Posterior cingulate gyrus (tissue), 11 donors: Measurements from ENCODE around the gene PAOX.

Experiments used
- DNase-seq, 10 donors: peaks; one replicate each; pipeline versions ENCODE4 v3.0.0 to v3.0.0-alpha.2; 2020 to 2021; ENCODE audit warnings: mixed read lengths in 3 of 10
- intact Hi-C: fragments of 100-400 bp; cut with DNase I; formaldehyde crosslinking; loops from one replicate; pipeline ENCODE4 v1.15.1; 2023

Gene PAOX

DNA sequence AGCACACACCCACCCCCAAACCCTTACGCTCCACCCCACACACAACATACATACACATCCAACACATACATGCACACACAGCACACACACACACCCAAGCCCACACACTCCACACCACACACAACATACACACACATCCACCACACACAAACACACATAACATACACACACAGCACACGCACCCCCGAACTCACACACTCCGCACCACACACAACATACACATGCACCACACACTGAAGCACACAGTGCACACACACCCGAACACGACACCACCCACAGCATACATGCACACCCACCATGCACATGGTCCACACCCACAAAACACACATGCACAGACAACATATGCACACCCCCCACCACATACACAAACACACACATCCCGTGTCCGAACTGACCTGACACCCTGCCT lies 29.9 kb upstream of the PAOX start:
- intact Hi-C loops = no loop called here
- DNase-seq = no peak

DNA sequence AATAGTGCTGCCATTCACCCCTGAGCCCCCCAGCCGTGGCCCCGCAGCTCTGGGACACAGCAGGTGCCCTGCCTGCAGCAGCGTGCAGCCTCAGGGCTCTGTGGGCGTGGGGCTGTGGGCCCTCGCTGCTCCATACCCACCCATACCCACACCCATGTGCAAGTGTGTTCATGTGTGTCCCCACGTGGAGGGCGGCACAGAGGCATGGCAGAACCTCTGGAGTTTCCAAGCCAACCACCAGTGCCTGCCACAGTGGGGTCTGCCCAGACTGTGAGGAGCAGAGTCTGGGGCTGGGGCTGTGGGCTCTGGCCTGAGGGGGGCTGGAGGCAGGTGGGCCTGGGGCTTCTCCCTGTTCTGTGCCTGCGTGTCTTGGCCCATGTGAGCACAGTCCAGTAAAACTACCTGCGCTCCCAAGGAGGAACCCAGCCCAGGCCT lies 29.5 kb upstream of the PAOX start:
- DNase-seq = peak in 1 of 10 donors; percentile 59
- intact Hi-C loops = no loop called here

DNA sequence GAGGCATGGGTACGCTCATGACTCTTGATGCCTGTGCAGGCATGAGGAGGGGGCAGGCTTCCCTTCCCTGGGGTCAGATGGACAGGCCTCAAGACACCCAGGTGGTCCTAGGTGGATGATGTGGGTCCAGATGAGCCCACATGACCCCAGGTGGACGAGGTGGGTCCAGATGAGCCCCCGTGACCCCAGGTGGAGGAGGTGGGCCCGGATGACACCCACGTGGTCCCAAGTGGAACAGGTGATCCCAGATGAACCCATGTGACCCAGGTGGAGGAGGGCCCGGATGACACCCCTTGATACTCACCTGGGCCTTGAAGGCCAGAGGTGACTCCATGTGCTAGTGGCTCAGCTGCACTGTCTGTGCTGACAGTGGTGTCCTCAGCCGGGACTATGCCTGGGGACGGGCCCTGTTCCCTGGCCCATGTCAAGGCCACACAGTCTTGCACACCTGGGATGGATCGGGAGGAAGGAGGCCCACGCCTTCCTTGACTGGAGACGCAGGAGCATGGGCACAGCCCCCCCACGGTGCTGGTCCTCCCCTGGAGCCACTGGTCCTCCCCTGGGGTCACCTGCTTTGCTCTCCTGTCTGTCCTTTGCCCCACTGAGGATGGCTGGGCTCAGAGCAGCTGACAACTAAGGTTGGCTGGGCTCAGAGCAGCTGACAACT lies 28.6 kb upstream of the PAOX start:
- DNase-seq = no peak
- intact Hi-C loops = no loop called here

DNA sequence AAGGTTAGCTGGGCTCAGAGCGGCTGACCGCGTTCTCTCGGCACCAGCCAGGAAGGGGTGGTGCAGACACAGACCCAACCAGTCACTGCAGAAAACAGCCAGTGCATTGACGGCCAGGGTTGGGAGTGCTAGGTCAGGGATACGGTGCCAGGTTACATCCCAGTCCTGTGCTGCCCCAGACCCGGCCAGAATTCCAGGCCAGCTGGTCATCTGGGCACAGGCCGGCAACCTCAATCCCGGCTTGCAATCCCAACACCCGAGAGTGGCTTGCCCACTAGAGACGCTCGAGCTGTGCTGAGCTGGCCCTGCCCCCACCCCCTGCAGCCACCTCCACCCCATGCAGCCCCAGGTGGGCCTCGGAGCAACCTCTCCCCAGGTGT lies 28.1 kb upstream of the PAOX start:
- no peak for DNase-seq
- intact Hi-C loops = no loop called here

DNA sequence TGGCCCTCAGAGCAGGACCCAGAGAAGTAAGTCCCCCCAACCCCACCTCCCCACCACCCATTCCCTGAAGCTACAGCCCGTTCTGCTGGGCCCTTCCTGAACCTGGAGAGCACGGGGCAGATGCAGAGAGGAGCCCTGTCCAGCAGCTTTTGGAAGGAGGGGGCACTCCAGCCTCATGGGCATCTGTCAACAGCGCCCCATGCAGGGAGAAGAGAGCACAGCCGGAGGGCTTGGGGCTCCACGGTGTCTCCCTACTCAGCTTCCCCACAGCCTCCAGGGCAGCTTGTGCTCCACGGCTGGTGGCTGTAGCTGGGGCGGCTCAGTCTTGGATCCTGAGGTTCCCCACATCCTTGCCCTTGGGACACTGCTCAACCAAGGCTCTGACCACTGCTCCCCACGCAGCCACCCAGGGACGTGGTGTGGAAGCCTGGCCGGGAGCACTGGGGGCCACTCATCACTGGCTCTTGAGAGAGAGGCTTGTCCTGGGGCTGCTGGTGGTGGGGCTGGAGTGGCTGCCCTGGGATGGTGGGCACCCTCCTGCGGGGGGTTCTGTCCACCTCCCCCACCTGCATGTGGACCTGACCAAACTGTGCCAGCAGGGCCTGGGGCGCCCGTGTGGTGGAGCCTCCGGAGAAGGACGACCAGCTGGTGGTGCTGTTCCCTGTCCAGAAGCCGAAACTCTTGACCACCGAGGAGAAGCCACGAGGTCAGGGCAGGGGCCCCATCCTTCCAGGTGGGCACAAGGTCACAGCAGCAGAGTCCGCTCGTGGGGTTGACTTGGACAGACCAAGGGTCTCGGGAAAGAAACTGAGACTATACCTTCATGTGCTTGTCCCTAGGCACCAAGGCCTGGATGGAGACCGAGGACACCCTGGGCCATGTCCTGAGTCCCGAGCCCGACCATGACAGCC lies 27.4 kb upstream of the PAOX start:
- DNase-seq = no peak
- intact Hi-C loops = no loop called here

DNA sequence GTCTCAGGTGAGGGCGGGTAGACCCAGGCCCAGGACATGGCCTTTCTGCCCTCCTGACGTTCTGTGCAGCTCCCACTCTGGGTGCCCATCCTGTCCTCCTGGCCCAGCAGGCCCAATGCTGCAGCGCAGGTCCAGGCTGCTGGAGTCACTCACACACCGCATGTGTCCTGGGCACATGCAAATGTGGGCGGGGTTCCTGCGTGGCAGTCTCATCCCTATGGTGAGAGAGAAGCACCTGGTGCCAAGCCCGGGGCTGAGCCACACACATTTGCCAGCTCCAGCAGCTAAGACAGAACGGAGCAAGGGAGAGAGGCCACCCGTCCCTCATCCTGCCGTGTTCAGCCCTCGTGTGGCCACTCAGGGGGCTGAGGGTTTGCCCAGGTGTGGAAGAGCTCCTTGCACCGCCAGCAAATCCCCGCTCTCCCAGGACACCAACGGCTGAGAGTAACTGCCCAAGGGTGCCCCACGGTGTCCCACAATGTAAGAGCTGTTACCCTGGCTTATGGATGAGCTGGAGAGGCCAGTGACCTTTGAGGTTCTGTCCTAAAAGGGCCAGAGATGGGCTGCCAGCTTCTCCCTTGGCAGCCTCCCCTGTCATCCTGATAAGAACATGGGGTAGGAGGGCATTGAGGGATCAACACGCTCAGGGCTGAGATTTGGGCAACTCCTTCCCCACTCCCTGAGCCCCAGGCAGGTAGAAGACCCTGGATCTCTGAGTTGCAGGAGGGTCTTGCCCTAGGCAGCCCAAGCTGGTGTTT lies 25.7 kb upstream of the PAOX start:
- intact Hi-C loops = no loop called here
- no peak for DNase-seq

DNA sequence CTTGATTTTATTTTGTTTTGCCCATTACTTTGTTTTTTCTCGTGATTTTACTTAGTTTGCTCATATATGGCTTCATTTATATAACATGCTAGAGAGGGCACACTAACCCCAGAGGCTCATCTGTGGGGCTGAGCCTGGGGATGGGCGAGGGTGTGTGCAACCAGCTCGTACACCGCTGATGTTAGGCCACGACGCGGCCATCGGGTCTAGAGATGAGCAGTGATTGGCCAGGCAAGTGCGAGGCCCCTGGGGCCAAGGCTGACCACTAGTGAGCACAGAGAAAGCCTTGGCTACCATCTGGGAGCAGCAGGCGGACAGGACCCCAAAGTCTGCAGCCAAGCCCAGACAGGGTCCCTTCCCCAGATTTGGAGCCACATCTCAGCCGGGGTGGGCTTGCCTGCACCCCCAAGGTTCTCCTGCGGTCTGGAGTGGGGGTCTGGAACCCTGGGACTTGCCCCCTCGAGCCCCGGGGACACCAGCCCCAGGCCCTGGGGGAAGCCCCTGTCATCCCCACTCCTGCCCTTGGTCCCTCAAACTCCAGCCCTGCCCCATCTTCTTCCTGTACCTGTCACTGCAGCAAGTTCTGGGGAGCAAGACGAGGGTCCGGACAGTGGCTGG lies 25.0 kb upstream of the PAOX start:
- intact Hi-C loops = no loop called here
- DNase-seq = peak in 1 of 10 donors; percentile 55

DNA sequence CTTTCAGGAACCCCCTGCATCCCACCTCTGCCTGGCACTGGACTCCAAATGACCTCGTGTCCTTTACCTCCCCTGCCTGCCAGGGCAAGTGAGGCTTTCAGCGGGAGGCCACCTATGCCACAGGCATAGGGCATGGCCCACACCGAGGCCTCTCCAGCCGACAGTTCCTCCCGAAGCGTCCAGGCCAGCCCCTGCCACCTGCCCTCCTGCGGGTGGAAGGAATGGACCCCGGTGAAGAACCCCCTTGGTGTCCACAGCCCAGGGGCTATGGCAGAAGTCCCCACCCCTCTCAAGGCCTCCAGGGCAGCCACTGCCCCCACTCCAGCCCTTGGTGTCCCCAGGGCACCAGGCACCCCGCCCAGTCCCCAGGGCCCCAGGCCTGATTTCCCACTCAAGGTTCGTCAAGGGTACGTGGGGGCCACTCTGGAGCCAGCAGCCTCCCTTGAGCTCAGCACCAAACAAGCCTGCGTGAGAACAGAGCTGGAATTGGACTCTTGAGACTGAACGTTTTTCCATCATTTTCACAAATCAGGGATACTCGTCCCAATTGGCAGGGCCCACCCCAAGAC lies 24.3 kb upstream of the PAOX start:
- intact Hi-C loops = no loop called here

DNA sequence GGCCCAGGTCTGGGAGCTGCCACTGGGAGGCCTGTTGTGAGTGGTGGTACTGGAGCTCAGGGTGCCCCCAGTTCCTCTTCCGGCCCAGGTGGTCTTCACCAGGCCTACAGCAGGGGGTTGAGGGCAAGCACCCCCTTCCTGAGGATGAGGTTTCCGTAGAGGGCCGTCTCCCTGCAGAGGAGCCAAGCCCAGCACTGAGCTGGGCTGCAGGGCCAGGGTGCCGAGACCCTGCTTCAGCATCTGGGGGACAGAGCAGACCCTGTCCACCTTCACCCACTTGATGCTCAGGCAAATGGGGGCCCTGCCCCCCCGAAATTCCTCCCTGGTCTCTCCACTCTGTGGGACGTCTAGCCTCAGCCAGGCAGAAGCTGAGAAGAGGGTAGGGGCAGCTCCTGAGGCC lies 23.8 kb upstream of the PAOX start:
- DNase-seq = no peak
- intact Hi-C loops = no loop called here

More for the DNA sequence above, 24.3 kb upstream of the PAOX start:
- DNase-seq = peak in 1 of 10 donors; percentile 61

DNA sequence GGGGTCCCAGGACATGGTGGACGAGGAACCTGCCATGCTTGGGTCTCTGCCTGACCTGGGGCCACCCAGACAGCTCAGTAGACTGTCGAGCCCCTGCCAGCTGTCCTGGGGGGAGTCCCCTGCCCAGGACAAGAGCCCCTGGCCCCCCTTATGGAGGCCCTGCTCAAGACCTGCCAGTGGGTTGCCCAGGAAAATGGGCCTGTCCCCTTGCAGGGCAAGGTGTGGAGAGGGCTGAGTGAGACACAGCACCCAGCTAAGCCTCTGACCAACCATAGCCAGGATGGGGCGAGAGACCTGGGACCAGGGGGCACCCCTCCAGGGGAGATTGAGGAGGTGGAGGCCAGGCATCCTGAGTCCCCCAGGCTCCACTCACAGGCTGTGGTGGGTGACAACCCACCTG lies 23.1 kb upstream of the PAOX start:
- no peak for DNase-seq
- intact Hi-C loops = no loop called here

DNA sequence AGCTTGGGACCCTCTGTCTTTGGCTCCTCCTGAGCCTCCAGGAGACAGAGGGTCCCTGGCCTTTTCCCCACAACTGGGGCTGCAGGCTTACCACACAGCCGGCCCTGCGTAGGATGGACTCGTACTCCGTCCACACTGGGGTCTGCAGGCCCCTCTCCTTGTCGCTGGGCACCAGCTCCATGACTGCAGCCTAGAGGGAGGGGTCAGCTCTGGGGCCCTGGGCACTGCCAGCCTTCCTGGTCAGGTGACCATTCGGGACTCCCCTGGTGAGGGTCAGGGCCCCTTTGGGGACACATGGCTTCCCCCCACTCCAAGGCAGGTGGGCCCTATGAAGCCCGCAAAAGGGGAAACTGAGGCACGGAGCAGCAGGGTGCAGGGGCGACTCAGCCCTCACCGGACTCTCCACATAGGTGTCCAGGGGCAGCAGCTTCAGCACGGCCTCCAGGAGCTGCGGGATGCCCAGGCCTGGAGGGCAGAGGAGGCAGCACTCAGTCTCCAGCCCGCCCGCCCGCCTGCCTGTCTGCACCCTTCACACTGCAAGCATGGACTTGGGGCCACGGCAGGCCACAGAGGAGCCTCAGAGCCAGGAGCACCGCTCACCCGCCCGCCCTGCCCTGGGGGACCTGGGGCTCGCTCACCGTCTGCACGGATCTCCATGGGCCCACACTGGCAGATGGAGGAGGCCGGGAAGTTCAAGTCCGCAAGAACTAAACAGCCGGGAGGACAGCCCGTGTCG lies 22.3 kb upstream of the PAOX start:
- no peak for DNase-seq

DNA sequence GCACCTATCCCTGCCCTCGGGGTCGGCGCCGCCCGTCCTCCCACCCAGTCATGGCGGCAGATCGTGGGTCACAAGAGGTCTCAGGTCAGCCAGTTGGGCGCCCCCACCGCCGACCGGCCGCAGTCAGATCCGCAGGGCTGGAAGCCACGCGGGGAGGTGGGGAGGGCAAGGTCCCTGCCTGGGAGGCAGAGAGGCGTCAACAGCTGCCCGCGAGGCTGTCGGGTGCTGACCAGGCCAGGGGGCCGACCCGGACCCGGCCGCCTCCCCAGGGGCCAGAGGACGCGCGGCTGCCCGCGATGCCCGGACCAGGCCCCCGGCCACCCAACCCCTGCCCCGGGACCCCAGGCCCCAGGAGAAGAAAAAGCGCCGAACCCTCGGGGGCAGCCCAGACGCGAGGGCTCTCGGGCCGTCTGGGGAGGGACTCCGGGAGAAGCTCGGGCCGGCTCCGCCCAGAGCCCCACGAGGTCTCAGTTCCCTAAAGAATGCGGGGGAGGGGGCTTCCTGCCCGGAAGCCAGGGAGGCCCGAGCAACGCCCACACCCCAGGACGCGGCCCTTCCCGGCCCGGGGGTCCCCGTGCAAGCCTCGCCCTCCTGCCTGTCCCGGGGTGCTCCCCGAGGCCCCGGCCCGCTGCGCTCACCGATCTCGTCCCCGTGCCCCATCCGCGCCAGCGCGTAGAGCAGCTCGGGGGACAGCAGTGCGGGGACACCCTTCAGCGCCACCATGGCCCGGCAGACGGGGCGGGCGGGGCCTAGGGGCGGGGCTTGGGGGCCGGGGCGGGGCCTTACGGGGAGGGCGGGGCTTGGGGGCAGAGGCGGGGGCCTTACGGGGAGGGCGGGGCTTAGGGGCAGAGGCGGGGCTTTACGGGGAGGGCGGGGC lies 21.5 kb upstream of the PAOX start, which contains the start of gene FUOM:
Gene FUOM (minus strand): TSS at position 735 of the 877 bp plus-strand sequence. CDS start 12 bp downstream, at position 723.
- DNase-seq = peak in 2 of 10 donors; percentile 28 to 91
- intact Hi-C loops = no loop called here

More for the DNA sequence above, 22.3 kb upstream of the PAOX start:
- intact Hi-C loops = no loop called here

DNA sequence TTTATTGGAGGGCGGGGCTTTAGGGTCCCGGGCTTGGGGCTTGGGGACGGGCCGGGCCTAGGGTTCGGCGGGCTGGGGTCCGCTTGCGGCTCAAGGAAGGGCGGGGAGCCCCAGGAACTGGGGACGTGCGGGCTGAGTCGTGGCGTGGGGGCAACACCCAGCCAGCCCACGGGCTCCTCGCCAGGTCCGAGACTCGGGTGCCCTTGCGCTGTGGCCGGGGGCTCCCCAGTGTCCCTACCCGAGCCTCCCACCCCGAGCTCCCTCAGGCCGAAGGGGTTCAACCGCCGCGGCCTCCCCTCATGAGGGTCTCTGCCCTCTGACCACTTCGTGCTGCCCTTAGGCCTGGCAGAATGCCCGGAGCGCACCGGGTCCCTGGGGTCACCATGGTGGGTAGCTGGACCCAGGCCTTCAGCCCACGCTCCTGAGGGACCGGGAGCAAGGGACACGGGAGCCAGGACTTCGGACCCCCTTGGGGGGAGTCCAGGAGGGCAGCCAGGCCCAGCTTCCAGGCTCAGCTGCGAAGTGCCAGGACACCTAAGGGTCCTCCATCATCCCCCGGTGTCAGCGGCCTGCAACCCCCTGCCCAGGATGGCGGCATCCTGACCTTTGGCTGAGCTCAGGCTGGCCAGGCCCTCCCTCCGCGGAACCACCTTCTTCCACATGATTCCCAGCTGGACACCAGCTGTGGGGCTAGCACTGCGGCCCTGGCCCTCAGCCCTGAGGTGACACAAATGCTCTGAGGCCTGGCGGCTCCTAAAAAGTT lies 20.7 kb upstream of the PAOX start:
- intact Hi-C loops = no loop called here

DNA sequence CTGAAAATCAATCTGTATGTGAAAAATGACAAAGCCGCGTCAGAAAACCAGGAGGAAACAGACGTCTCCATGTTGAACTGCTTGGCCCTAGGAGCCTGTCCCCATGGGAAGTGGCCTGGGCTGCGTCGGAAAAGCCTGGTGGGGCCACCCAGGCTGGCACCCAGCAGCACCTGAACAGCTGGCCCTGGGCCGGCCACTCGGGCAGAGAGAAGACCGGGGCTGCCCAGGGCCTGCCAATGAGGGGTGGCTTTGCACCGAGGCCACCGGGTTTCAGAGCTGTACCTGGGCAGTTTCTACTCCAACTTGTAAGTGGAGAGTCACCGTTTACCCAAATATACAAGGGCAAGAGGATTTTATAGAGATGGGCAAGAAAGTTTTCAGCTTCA lies 20.1 kb upstream of the PAOX start:
- intact Hi-C loops = no loop called here
- DNase-seq = no peak

More for the DNA sequence above, 20.7 kb upstream of the PAOX start:
- no peak for DNase-seq

DNA sequence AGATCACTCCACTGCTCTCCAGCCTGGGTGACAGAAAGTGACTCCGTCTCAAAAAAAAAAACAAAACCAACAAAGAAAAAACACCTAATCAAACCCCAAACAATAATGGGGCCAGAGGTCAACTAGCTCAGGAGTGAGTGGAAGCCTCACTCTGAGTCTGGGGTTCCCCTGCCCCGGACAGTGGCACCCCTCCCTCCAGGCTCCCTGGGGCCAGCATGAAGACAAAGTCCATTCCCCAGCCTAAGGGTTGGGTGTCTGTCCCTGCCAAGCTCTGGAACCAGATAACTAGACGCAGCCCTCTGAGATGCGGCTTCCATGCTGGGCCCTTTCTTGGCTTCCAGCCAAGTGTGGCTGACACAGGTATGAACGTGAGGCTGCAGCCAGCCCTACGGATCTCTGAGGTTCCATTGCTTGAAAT lies 19.5 kb upstream of the PAOX start:
- DNase-seq = no peak
- intact Hi-C loops = no loop called here

DNA sequence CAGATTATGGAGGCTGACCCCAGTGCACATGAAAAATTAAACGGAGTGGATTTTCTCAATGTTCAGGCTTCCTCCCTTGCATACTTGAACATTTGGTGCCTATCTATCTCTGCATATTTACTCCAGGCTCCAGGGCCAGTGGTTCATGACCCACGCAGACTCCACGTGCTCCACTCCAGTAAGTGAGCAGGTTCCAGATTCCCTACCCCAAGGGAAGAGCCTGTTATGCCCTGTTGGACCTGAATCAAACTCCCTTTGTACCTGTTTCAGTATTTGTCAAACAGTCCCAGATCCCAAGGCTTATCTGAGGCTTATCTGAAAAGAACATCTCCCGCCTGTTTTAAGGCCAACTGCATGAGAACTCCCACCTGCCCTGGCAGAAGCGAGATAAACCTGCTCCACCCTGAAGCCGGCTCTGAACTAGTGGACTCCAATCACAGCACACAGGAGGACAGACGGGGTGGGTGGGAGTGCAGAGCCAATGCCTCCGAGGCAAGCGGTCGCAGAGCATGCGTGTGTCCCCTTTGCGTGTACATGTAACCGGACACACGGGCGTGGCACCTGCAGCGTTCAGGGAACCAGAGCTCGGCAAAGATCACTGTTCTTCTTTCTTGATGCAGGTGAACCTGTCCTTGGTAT lies 19.0 kb upstream of the PAOX start:
- no peak for DNase-seq

DNA sequence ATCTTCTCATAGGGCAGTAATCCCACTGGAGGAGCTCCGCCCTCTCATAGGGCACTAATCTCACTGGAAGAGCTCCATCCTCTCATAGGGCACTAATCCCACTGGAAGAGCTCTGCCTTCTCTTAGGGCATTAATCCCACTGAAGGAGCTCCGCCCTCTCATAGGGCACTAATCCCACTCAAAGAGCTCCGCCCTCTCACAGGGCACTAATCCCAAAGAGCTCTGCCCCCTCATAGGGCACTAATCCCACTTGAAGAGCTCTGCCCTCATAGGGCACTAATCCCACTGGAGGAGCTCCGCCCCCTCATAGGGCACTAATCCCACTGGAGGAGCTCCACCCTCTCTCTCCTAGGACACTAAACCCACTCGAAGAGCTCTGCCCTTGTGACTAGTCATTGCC lies 17.8 kb upstream of the PAOX start:
- no peak for DNase-seq
- intact Hi-C loops = no loop called here

More for the DNA sequence above, 19.0 kb upstream of the PAOX start:
- intact Hi-C loops = no loop called here
